Mucosa of gallbladder (tissue), 1 donor: Measurements from ENCODE around the gene SRL. TPM values are rescaled to one million over a fixed set of nuclear protein-coding genes. Genes with fewer than 3 reads are reported as not detected.
"Not testable (repeated sequence)": the region's sequence is repeated elsewhere in the genome, so short reads cannot be mapped to it uniquely, and the experiment has no call there.

Experiments used
- DNase-seq: peaks from one replicate; pipeline ENCODE4 v3.0.0-alpha.2; 2020; ENCODE audit warnings: low spot score
- total RNA-seq: library from RNA; stranded (reverse); gene quantifications from one replicate; pipeline ENCODE4 v1.2.1, GENCODE V29; 2021
- donor health status: DM: no; HTN: no; CAD: no.

The SRL gene
- total RNA-seq, 1 donor from 2014 or later: 1.4 TPM

GRCh38 chr16:4226251-4227039, 15.4 kb downstream of the SRL start:
- DNase-seq: no peak

- DNase-seq: no peak
Measured at GRCh38 chr16:4225075-4225474, 16.8 kb downstream of the SRL start.

DNA sequence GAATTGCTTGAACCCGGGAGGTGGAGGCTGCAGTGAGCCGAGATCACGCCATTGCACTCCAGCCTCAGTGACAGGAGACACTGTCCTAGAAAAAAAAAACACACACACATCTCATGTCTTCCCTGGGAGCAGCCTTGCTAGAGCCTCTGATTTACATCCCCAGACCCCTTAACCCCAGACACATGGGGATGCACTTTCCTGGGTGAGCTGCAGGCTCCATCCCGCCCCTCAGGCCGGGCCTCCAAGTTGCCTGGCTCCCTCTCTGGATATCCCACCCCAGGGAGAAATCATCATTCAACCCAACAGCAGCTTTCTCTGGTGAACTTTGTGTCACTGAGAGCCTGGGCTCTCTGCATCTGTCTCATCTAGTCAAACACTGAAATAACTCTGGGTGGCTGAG, 21.5 kb downstream of the SRL start:
- DNase-seq: no peak

DNA sequence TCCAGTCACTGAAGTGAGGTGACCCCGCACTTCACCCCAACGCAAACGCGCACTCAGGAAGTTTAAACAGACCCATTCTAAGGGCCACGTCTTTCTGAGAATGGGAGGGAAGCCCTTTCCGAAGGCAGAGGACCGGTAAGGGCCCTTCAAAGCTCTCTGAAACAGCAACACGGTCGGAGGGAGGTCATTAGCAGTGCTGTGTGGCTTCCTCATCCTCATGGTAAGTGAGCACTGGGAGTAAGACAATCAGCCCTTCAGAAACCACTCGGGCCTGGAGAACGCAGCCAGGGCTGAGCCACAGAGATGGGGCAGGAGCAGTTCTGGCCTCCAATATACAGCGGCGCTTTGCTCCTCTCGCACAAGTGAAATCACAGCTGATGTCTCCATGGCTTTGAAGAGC, 23.7 kb downstream of the SRL start:
- DNase-seq: no peak

GRCh38 chr16:4217204-4218131, 24.4 kb downstream of the SRL start:
- DNase-seq: no peak

DNA sequence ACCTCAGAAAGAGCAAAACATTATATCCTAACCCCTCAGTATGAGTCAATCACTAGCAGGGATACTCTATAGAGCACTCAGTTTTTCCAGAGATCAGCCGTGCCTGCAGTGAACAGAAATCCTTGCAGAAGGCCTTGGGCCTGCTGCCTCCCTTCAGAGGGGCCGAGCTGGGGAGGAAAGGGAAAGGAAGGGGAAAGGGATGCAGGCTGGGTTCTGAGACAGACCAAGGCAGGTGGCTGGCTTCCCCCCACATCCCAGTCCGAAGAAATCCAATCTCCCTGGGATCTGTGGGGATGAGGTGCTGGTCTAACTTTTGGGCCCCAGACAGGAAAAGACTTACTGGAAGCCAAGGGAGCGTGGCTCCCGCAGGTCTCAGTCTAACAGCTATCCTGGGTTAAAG, 25.3 kb downstream of the SRL start:
- no peak for DNase-seq

- no peak for DNase-seq
Measured at GRCh38 chr16:4215106-4215505, 26.8 kb downstream of the SRL start.

DNA sequence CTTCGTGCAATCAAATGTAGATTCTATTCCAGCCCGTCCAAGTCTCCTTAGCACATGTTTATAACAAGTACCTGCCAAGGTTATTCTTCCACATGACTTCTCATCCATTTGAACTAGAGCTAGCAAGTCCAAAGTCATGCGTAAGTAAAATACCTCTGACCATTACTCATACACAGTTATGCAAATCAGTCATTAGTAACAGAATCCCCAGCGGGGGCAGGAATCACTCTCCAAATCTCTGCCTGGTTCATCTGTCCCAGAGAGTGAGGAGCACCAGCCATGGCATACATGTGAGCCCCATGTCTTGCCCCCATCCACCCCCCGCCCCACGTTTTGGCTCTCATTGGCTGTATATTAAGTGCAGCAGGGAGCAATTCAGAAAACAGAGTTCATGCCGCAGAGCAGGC, 27.7 kb downstream of the SRL start:
- DNase-seq: peak; percentile 40

DNA sequence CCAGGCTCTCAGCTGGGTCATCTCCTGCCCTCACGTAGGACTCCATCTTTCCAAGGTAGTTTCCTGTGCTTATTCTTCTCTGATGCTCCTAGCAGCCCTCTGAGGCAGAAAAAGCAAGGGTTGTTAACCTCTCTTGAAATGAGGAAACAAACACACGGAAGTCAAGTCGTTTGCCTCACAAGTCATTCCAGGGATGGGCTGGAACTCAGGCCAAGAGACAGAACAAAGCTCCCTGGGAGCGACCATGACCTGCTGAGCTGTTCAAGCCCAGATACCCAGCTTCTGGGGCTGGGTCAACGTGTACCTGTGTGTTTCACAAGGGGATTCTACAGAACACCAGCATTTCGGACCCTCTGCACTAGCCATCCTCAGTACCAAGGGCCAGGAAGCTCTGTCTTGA, 28.1 kb downstream of the SRL start:
- peak; percentile 73 for DNase-seq

GRCh38 chr16:4212934-4213296, 29.0 kb downstream of the SRL start:
- DNase-seq: no peak

- DNase-seq: no peak
Measured at GRCh38 chr16:4212211-4212933, 29.5 kb downstream of the SRL start.

GRCh38 chr16:4211445-4212210, 30.3 kb downstream of the SRL start:
- DNase-seq: not testable (repeated sequence)

DNA sequence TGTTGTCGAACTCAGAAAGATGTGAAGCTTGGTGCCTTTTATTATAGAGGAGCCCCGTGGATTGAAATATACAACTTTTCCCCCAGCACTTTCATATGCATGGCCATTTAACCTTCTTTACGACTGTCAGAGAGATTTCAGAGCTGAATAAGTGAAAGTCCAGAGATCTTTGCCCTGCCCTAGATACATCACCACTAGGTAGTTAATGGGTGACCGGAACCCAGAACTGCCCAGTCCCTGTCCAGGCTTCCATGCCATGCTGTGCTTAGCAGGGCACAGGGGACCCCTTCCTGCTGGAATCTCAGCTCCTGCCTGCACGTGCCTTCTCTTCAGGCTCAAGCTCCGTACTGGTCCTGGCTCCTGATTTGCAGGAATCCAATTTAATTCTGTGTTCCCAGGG, 32.2 kb downstream of the SRL start:
- DNase-seq: no peak

DNA sequence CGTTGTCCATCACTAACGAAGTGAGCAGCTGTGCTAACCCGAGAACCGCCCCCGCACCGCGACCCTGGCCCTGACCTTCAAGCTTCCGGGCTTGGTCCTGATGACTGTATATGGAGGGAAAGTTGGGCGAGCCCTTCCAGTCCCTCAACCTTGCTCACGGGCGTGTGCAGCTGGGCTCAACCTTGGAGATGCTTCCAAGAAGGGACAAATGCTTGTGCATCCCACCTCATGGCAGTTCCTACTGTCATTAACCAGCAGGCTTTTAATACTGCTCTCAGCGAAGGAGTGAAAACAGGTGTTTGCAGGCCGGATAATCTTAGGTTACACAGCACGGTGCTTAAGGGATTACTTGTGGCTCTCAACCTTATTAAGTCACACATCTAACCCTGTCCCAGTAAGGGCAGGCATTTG, 33.5 kb downstream of the SRL start:
- DNase-seq: no peak

GRCh38 chr16:4207683-4208340, 34.1 kb downstream of the SRL start:
- no peak for DNase-seq

GRCh38 chr16:4207229-4207628, 34.7 kb downstream of the SRL start:
- no peak for DNase-seq

- DNase-seq: no peak
Measured at GRCh38 chr16:4206680-4207079, 35.2 kb downstream of the SRL start.

GRCh38 chr16:4205971-4206370, 35.9 kb downstream of the SRL start:
- DNase-seq: no peak

GRCh38 chr16:4204521-4204920, 37.4 kb downstream of the SRL start:
- no peak for DNase-seq

- DNase-seq: no peak
Measured at GRCh38 chr16:4203748-4204147, 38.1 kb downstream of the SRL start.
